HG03520 (cell line): ENCODE measurements around the gene NEIL1.
A peak's percentile ranks its signal among the peaks of the same experiment; 100 is the strongest.
"Not testable (repeated sequence)": the region's sequence is repeated elsewhere in the genome, so short reads cannot be mapped to it uniquely, and the experiment has no call there.

ENCODE experiments used
- ATAC-seq: cut with Tn5 transposase; IDR thresholded peaks from one replicate; pipeline ENCODE4 v1.9.1; 2021; ENCODE audit warnings: mild to moderate bottlenecking, moderate library complexity; ENCODE audit not compliant: unreplicated experiment

NEIL1 gene, protein sequence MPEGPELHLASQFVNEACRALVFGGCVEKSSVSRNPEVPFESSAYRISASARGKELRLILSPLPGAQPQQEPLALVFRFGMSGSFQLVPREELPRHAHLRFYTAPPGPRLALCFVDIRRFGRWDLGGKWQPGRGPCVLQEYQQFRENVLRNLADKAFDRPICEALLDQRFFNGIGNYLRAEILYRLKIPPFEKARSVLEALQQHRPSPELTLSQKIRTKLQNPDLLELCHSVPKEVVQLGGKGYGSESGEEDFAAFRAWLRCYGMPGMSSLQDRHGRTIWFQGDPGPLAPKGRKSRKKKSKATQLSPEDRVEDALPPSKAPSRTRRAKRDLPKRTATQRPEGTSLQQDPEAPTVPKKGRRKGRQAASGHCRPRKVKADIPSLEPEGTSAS

DNA sequence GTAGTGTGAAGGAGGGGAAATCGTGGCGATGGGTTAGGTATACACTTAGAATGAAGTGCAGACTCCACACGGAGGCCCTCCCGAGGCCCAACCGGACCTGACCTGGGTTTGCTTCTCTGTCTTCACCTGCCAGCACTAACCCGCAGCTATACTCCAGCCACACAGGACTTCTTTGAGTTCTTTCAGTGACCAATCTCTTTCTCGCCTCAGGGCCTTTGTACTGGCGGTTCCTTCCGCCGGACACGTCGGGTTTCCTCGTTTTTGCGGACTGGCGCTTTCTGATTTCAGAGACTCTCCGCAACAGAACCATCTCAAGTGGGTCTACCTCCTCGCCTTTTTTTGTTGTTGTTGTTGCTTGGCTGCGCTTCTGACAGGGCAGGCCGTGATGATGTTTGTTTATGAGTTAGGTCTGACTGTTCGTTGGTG is at the start of gene NEIL1:
NEIL1 (plus strand) TSS at position 244 of the 426 bp plus-strand sequence. CDS start 1,867 bp downstream, outside the sequence.
- ATAC-seq: no peak

DNA sequence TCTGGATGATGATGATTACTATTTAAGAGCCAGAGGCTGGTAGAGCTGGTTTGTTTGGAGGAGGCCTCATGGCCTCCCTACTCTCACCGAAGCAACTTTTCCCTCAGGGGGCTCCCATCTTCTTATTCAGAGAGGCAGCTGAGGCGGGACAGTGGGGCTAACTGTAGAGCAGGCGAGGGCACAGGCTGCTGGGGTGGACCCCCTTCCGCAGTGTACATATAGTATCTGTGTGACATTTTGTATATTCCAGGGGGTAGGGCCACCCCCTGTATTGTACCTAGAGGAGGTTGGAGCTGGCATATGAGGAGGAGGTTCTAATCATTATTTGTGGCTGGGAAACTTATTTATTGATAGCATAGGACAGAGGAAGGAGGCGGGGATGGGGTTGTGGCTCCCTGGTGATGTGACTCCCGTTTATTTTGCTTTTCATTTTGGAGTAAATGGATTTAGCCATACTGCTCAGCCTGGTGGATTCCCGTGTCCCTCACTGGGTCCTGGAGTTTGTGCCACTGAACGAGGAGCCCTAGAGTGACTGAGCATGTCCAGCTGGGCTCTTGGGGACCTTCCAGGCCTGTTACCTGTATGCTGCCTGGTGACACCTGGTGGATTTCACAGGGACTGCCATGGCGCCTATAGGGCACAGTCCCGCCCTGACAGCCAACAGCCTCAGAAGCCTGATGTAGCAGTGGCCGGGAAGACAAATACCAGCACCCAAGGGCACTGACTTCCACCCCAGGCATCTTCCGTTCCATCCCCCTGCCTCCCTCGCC is 48.1 kb upstream of the NEIL1 start:
- peak; percentile 50 for ATAC-seq

DNA sequence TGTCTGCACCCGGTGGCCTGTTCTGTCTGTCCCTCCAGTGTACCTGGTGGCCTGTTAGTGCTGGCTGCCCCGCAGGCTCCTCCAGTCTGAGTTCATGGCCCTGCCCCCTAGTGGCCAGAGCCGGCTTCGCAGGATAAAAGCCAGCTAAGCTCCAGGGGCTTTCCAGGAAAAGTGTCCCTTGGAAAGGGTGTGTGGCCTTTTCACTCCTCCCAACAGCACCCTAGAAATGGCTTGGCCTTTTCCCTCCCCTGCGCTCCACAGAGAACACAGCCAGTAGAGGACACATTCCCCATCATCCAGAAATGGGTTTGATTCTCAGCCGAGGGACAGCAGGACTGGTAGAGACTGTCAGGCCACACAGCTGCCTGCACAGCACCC is 47.5 kb upstream of the NEIL1 start:
- ATAC-seq: peak; percentile 38

DNA sequence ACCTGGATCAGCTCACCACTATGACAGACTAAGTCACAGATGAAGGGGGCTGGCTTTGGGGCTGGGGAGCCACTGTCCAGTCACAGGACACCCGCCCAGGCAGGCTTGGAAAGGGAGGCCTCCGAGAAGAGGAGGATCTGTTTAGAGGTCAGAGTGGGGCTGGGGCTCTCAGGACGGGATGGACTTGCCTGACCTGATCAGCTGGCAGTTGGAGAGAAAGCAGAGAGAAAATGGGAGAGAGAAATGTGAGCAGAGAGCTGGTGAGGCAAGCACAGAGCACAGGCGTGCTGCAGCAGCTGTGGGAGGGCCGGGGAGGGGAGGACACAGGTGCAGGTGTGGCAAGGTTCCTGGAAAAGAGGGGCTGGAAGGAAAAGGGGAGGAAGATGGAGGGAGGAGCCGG is 46.8 kb upstream of the NEIL1 start:
- ATAC-seq: not testable (repeated sequence)

DNA sequence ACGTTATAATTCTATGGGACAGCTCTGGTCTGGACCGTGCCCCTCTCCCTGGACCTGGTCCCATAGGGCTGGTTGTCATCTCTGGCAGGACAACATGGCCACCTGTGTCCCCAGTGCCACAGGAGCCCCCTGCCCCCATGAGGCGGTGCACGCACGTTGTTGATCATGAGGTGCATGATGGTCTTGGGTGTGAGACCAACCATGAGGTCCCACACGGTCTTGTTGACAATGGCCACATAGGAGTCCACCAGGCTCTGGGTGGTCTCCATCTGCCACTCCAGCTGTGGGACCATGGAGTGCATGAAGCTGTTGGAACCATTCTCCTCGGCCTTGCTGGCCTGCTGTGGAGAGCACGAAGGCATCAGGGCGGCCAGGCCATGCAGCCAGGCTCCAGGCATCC is 44.5 kb upstream of the NEIL1 start:
- ATAC-seq: no peak

DNA sequence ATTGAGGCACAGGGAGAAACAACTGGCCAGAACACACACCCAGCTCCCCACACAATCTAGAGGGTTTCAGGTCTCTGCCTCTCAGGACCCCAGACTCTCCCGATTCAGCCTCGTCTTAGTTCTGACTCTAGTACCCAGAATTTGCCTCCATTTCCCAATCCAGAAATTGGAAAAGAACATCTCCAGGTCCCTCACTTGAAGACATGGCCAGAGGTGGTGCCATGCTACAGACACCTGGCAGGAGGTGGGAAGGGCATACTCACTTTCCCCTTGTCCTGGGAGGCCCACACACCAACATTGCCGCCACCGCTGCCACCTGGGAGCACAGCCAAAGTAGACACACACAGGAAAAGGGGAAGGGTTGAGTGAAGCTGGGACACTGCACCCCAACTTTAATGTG is 44.1 kb upstream of the NEIL1 start:
- not testable (repeated sequence) for ATAC-seq

DNA sequence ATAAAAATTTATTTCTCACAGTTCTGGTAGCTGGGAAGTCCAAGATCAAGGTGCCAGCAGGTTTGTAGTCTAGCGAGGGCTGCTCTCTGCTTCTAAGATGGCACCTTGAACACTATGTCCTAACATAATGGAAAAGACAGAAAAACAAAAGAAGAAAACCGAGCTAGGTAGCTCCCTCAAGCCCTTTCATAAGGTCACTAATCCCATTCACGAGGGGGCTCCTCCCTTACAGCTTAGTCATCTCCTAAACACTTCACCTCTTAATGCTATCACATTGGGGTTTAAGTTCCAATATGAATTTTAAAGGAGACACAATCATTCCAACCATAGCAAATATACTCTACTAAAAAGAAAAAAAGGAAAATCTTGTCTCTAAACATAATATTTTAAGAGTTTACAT is 40.7 kb upstream of the NEIL1 start:
- no peak for ATAC-seq

DNA sequence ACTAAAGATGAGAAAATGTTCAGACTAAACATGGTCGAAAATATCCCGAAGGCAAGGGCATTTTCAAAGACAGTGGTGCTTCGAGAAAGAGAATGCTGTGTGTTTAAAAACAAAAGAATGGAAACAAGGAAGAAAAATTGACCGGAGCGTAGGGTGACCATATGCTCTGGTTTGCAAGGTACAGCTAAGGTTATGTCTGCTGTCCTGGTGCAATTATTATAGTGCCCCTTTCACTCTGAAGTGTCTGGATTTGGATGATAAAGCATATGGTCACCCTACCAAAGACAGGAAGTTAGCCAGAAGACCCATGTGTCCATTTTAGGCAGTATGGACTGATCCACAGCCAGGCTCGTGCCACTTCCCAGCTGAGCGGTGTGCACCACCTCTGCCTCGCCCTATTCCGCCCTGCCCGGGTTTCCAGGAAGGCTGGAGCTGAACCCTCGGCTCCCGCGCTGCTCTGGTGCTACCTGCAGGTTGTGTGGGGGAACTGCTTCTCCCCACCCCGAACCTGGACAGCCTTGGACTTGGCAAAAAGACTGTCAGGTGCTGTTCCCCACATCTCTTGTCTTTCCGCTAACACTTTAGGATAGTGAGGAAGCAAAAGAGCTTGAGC is 39.0 kb upstream of the NEIL1 start:
- ATAC-seq: no peak

DNA sequence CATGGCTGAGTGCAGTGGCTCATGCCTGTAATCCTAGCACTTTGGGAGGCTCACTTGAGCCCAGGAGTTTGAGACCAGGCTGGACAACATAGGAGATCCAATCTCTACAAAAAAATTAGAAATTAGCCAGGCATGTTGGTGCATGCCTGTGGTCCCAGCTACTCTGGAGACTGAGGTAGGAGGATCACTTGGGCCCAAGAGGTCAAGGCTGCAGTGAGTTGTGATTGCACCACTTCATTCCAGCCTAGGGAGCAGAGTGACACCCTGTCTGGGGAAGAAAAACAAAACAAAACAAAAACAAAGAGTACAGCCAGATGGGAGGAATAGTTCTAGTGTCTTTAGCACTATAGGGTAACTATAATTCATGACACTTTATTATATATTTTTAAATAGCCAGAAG is 37.1 kb upstream of the NEIL1 start:
- ATAC-seq: no peak

DNA sequence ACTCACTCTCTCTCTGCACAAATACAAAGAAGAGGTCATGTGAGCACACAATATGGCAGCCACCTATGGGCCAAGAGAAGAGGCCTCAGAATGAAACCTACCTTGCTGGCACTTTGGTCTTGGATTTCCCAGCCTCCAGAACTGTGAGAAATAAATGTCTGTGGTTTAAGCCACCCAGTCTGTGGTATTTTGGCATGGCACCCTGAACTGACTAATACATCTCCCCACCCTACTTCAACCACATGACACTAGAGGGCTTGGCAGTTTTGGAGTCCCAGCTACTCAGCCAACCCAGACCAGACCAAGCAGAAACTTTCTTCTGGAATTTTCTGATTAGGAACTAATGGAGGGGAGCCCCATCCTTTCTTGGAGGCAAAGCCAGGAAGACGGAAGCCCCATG is 34.3 kb upstream of the NEIL1 start:
- ATAC-seq: not testable (repeated sequence)

DNA sequence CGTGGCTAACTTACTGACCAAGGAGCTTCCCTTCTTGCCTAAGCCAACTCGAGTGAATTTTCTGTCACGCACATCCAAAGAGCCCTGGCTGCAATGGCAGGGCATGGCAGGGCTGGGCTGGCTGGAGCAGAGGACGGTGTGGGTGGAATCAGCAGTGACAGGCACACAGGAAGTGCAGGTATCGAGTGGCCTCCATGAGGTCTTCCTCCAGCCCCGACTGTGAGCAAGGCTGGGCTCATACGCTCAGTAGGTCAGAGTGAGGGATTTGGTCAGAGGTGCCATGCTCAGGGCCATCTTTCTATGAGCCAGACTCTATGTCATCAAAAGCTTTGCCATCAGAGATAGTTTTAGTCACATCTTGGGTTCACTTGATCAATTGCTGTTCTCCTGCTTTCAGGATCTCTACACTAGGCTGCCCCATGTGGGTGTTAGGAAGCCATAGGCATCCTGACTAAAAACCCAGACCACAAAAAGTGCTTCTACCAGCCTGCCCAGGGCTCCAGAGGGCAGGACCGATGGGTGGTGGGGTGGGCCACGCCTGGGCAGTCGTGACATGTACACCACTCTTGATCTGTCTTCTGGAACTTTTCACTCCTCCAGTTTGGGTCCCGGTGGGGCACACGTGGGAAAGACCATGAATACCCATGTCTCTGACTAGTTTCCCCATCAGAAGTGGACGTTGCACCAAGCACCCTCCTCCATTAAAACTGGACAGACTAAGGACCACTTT is 33.6 kb upstream of the NEIL1 start:
- no peak for ATAC-seq

DNA sequence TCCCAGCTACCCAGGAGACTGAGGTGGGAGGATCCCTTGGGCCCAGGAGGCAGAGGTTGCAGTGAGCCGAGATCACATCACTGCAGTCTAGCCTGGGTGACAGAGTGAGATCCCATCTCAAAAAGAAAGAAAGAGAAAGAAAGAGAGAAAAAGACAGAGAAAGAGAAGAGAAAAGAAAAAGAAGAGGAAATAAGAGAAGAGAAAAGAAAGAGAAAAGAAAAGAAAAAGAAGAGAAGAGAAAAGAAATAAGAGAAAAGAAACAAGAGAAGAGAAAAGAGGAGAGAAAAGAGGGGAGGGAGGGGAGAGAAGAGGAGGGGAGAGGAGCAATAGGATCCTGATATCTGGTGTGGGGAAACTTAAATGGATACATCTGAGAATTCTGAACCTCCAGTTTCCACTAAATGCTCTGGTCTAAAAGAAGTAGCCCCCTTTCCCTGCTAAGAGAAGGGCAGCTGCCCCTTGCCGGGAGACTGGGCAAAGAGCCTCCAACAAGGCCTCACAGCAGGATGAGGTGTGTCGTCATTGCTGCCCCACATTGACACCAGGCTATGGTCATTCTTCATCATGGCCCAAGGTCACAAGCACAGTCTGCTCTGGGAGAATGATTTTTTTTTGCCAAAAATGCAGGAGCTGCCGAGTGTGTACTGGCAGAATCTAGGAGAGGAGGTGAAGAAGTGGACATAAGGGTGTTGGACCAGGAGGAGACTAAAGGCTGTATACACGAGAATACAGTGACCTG is 32.1 kb upstream of the NEIL1 start:
- ATAC-seq: no peak

DNA sequence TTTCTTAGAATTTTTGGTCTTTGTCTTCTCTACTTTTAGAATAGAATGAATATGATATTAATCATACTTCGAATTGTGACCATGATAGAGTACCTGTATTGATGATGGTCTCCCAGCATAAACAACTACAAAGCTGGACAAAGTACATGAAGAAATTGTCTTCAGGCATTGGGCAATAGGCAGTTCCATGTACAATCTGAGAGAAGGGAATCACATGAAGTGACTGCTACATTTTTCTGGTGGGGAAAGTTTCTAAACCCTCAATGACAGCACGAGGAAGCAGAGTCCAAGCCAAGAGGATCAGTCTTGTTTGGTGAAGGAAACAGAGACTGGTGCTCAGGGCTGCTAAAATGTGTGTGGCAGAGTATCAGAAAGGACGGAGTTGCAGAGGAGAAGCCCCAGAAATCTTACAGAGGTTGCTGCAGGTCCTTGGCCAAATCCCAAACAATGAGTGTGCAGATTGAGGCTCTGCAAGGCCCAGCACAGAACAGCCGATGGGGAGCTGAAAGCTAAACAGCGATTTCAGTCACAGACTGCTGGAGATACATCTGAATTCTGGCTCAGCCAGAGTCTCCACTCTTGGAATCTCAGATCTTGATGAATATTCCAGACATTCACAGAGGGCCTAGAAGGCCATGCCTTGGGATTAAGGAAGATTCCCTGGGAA is 27.5 kb upstream of the NEIL1 start:
- ATAC-seq: not testable (repeated sequence)

DNA sequence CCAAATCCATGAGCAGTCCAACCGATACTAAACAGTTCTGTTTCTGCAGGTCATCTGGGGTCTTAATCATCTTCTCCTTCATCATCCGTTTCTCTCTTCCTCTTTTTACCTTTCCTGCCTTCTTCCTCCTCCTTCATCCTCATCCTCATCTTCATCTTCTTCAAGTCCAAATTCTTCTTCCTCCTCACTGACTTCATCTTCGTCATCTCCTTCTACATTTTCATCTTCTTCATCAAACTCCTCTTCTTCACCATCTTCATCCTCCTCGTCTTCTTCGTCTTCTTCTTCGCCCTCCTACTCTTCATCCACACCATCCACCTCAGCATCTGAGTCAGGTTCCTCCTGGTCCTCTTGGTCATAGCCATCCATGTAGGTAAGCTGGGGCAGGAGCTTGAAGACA is 25.1 kb upstream of the NEIL1 start:
- ATAC-seq: no peak

DNA sequence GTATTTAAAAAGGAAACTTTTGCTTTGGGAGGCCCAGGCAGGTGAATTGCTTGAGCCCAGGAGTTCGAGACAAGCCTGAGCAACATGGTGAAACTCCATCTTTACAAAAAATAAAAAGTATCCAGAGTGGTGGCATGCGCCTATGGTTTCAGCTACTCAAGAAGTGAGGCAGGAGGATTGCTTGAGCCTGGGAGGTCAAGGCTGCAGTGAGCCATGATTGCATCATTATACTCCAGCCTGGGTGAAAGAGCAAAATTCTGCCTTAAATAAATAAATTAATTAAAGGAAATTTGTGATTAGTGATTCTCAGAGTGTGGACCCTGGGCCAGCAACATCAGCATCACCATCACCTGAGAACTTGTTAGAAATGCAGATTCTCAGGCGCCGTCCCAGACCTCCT is 20.9 kb upstream of the NEIL1 start:
- ATAC-seq: no peak

DNA sequence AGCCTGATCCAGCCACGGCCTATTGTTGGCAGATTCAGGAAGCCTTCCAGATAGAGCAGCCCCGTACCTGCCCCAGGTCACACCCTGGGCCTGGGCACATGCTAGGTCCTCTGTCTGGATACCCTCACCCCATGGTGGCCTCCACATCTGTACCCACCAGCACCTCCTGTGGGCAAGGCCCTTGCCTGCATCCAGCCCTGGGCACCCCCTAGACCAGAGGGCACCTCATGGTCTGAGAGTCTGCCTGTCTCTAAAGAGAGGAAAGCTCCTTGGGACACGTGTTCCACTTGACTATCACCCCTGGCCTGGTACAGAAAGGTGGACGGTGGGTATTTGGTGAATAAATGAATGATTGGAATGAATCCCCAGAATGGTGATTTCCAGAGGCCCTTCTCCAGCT is 19.8 kb upstream of the NEIL1 start:
- no peak for ATAC-seq

DNA sequence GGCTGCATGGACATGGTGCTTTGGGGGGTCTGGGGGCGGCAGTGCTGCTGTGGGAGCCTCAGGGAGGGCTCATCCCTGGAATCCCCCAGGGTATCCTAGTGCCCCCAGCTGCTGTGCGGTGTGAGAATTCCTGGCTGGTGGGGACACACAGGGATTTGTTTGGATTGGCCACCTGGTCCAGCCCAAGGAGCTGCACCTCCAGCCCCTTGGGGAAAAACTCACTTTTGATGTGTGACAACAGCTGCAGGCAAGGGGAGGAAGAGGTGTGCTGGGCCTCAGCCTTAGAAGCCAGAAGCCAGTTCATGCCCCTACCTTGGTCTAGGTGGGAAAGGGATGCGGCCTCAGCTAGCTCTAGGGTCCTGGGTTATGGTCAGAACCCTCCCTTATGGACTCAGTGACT is 19.3 kb upstream of the NEIL1 start:
- ATAC-seq: no peak

DNA sequence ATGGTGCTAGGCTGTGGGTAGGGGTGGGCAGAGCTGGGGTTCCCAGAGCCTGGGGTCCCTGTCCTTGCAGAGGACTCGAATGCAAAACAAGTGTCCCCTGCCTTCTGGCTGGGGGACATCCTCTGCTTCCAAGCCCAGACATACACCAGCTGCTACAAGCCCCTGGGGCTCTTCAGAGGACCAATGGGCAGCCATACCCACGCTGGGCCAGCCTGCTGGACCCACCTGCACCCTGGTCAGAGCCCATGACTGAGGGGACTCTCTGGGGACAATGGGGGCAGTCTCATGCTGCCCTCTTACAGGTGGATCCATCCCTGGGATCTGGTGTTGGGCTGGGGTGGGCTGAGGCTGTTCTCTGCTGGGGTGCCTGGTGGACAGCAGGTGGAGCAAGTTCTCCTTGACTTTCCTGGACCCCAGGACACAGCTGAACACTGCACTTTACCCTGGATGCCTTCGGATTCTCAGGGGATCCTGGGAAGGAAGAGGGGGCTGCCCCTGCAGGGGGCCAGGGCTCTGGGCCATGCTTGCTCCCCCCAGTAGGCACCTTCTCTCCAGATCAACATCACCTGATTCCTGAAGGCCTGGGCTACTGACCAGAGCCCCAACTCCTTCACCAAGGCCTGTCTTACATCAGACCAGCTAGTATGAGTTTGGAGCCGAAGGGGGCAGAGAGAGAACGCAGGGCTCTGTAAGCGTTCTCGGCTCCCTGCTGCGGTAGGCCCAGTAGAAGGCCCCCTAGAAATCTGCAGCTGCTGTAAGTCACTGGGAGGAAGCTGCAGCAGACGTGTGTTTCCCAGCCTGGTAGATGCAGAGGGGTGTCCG is 18.1 kb upstream of the NEIL1 start:
- ATAC-seq: no peak

DNA sequence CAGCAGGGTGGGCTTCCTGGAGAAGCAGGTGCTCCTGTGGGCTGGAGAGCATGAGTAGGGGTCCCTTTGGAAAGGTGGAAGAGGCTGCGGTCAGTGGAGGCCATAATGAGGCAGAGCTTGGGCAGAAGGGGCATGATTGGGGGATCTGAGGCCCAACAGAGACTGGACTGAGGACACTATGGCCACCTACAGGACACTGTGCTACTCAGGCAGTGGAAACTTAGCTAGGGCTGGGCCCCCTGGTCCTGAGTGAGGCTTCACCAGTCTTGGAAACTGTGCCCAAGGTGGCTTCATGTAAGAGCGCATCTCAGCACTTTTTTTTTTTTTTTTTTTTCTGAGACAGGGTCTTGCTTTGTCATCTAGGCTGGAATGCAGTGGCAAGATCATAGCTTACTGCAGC is 17.3 kb upstream of the NEIL1 start:
- no peak for ATAC-seq
